DOHH2 (cell line): Measurements from ENCODE around the gene FAM177B.

Experiments
- H3F3A ChIP-seq: fragments of 200-600 bp; sonication (generic), shearing (Covaris generic); 2 replicates; pipeline ENCODE4 v1.6.0; 2016; ENCODE audit warnings: antibody characterized with exemption, mild to moderate bottlenecking; ENCODE audit not compliant: control insufficient read depth, insufficient read depth
- H3K27ac ChIP-seq: fragments of 200-600 bp; sonication (generic); 2 replicates; pipeline ENCODE4 v1.5.1; 2014; ENCODE audit warnings: low read depth, mild to moderate bottlenecking, low read length, moderate library complexity
- H3K27me3 ChIP-seq: fragments of 200-600 bp; sonication (generic); 2 replicates; pipeline ENCODE4 v1.6.1; 2014; ENCODE audit warnings: mild to moderate bottlenecking, low read length, mixed read lengths; ENCODE audit not compliant: control insufficient read depth
- H3K36me3 ChIP-seq: fragments of 200-600 bp; sonication (generic); 2 replicates; pipeline ENCODE4 v1.6.1; 2014; ENCODE audit warnings: mild to moderate bottlenecking, low read length, moderate library complexity, mixed read lengths; ENCODE audit not compliant: control insufficient read depth
- H3K4me1 ChIP-seq: fragments of 200-600 bp; sonication (generic); 2 replicates; pipeline ENCODE4 v1.6.1; 2014; ENCODE audit warnings: mild to moderate bottlenecking, low read length, mixed read lengths; ENCODE audit not compliant: control insufficient read depth
- H3K4me2 ChIP-seq: fragments of 200-600 bp; sonication (generic); 2 replicates; pipeline ENCODE4 v1.6.0; 2014; ENCODE audit warnings: mild to moderate bottlenecking, low read length, moderate library complexity
- H3K4me3 ChIP-seq: fragments of 200-600 bp; sonication (generic); 2 replicates; pipeline ENCODE4 v1.5.1; 2014; ENCODE audit warnings: mild to moderate bottlenecking, low read length, mixed read lengths
- H3K79me2 ChIP-seq: fragments of 200-600 bp; sonication (generic); 2 replicates; pipeline ENCODE4 v1.6.1; 2014; ENCODE audit warnings: mild to moderate bottlenecking, low read length, mixed read lengths; ENCODE audit not compliant: control insufficient read depth
- H3K9me2 ChIP-seq: fragments of 200-600 bp; sonication (generic); replicated peaks from 2 replicates; pipeline ENCODE4 v1.6.1; 2014; ENCODE audit warnings: mild to moderate bottlenecking, low read length, mixed read lengths; ENCODE audit not compliant: control insufficient read depth
- H3K9me3 ChIP-seq: fragments of 200-600 bp; sonication (generic); 2 replicates; pipeline ENCODE4 v1.6.1; 2014; ENCODE audit warnings: antibody characterized with exemption, low read length, mixed read lengths; ENCODE audit not compliant: control insufficient read depth, insufficient read depth
- H4K20me1 ChIP-seq: fragments of 200-600 bp; sonication (generic); 2 replicates; pipeline ENCODE4 v1.6.0; 2014; ENCODE audit warnings: low read depth, mild to moderate bottlenecking, antibody characterized with exemption, low read length, moderate library complexity; ENCODE audit not compliant: control insufficient read depth, insufficient read depth
- CTCF ChIP-seq: fragments of 200-600 bp; sonication (generic); IDR thresholded peaks from one replicate; pipeline ENCODE4 v1.5.1; 2014; ENCODE audit warnings: antibody characterized with exemption, mild to moderate bottlenecking, low read depth, low read length; ENCODE audit not compliant: poor library complexity, severe bottlenecking
- EZH2phosphoT487 ChIP-seq: fragments of 200-600 bp; sonication (generic); IDR thresholded peaks from 2 replicates; pipeline ENCODE4 v1.6.1; 2017; ENCODE audit warnings: borderline replicate concordance, mild to moderate bottlenecking, antibody characterized with exemption, low read length, moderate library complexity, mixed read lengths

The FAM177B gene

GRCh38 chr1:222769971-222770620 is 33.1 kb downstream of the FAM177B start:
- H3K4me3 ChIP-seq: no peak overlapping the region
- H3K9me3 ChIP-seq: peaks cover 12% of the 10 kb centered on the region
- H3K9me2 ChIP-seq: no peaks in the 10 kb centered on the region
- H3K27ac ChIP-seq: no peak overlapping the region
- H3K4me2 ChIP-seq: no peak overlapping the region
- H3K36me3 ChIP-seq: no peaks in the 10 kb centered on the region
- H3F3A ChIP-seq: peaks cover 8% of the 10 kb centered on the region
- no peaks in the 10 kb centered on the region for H4K20me1 ChIP-seq
- peaks cover 3% of the 10 kb centered on the region; the same call in 1 of the 2 replicates for H3K27me3 ChIP-seq
- peaks cover 22% of the 10 kb centered on the region for H3K4me1 ChIP-seq
- TF ChIP-seq EZH2phosphoT487 (no peak), CTCF (no peak)
- no peaks in the 10 kb centered on the region for H3K79me2 ChIP-seq

GRCh38 chr1:222772996-222773379 is 36.0 kb downstream of the FAM177B start:
- TF ChIP-seq CTCF (no peak), EZH2phosphoT487 (no peak)
- peaks cover 3% of the 10 kb centered on the region; the same call in 1 of the 2 replicates for H3K27me3 ChIP-seq
- no peaks in the 10 kb centered on the region for H3K36me3 ChIP-seq
- H3K79me2 ChIP-seq: no peaks in the 10 kb centered on the region
- 0 out of 2 replicates have a peak overlapping the region, but pooled peaks have one; percentile 38 for H3K4me3 ChIP-seq
- H3K9me3 ChIP-seq: peaks cover 12% of the 10 kb centered on the region
- no peaks in the 10 kb centered on the region for H3K9me2 ChIP-seq
- H3K4me2 ChIP-seq: peak overlapping the region; percentile 55
- peaks cover 22% of the 10 kb centered on the region for H3K4me1 ChIP-seq
- peak overlapping the region; percentile 40 for H3K27ac ChIP-seq
- H4K20me1 ChIP-seq: no peaks in the 10 kb centered on the region
- H3F3A ChIP-seq: peaks cover 8% of the 10 kb centered on the region

GRCh38 chr1:222777463-222777862 is 40.5 kb downstream of the FAM177B start:
- Histone ChIP-seq H3K9me2 (no peaks in the 10 kb centered on the region), H3K4me2 (no peak overlapping the region), H3K27ac (no peak overlapping the region), H3F3A (peaks cover 8% of the 10 kb centered on the region), H3K4me1 (peaks cover 13% of the 10 kb centered on the region), H3K36me3 (no peaks in the 10 kb centered on the region), H3K9me3 (no peaks in the 10 kb centered on the region), H4K20me1 (no peaks in the 10 kb centered on the region), H3K4me3 (no peak overlapping the region), H3K79me2 (no peaks in the 10 kb centered on the region), H3K27me3 (peaks cover 3% of the 10 kb centered on the region; the same call in 1 of the 2 replicates)
- TF ChIP-seq EZH2phosphoT487 (no peak), CTCF (no peak)
